ENCODE measurements around the gene GPR137B.

GPR137B gene

DNA sequence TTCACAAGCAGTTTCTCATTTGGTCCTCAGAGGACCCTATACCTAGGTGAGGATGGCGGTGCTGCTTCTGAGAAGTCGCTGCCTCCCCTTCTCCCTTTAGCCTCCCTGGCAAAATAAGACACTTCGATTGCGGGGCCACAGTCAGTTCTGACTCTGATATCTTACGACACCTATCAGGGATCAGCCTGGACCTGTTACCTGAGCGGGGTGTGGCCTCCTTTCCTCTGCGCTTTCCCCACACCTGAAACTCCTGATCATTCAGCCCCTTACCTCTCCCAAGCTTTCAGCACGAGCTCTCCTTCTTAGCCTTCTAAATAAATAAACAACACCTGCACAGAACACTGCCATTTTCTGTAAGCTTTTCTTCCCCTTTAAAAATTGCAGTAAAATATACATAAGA lies 24.6 kb upstream of the GPR137B start:
- no peak for DNase-seq

DNA sequence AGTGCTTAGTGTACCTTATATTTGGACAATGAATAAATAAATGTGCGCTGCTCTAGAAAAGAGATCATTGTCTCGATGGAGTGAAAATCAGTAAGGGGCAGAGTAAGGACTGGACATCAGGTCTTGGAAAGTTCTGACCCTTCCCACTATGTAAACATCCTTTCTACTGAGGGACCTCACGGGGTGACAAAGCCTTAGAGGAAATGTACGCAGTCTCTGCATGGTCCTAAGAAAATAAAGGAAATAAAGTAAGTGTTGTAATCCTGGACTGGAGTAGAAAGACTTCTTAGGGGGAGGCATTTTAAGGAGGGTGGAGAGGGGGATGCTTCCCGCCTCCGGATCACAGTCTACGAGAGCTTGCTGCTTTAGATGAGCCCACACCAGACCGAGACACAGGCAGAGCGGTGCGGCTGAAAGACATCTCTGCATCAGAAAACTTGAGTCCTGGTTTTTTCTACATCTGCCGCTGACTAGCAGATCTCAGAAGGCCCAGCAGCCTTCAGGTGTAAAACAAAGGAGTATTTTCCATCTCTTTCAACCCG lies 22.3 kb upstream of the GPR137B start:
- no peak for DNase-seq

GRCh38 chr1:236120721-236121153 lies 21.6 kb upstream of the GPR137B start:
- DNase-seq = no peak

GRCh38 chr1:236122176-236122575 lies 20.2 kb upstream of the GPR137B start:
- no peak for DNase-seq

DNA sequence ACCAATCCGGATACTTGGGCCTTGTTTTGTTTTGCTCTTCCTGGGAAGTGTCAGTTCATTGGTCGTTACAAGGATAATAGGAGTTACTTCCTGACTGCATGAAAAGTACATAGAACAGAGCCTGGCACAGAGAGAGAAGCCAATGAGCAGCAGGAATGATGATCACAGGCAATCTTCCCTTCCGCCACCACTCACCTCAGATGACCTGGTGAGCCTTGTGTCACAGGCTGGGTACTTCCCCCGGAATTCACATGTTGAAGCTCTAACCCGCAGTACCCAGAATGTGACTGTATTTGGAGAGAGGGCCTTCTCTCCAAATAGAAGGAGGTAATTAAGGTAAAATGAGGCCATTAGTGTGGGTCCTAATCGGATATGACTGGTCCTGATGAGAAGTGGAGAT lies 18.8 kb upstream of the GPR137B start:
- no peak for DNase-seq

DNA sequence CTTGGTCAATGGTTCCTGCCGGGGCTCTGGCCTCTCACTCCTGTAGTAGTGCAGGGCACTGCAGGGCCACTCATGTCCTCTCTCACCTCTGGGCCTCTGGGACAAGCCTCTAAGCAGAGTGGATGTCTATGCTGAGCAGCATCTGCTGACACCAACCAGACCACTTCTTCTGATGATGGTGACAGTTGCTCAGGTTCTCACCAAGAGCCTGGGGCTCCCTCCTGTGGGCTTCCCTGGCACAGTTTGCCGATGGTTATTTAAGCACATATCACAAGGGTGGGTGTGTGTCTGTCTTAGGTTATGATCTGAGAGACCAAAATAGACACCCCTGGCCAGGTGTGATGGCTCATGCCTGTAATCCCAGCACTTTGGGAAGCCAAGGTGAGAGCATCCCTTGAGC lies 17.4 kb upstream of the GPR137B start:
- no peak for DNase-seq

- no peak for DNase-seq
Observed at GRCh38 chr1:236127045-236127444, 15.3 kb upstream of the GPR137B start.

GRCh38 chr1:236128646-236129178 lies 13.6 kb upstream of the GPR137B start:
- no peak for DNase-seq

DNA sequence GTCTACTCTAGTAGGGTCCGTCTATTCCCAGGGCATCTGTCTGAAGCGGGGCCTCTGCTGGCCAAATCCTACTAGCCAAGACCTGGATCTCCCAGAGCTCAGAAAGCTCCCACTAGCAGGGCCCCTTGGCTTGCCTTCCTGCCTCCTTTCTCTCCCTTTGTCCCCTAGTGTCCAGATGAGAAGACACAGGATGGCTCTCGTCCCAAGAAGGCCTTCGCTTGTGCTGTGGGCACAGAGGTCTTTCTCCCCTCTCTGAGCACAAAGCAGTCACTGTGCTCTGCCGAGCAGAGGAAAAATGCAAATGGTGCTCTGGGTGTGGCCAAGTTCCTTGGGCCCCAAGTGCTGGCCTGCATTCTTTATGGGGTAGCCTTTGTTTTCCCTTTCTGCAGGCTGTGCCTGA lies 13.0 kb upstream of the GPR137B start:
- no peak for DNase-seq

- DNase-seq = no peak
Observed at GRCh38 chr1:236130372-236130771, 12.0 kb upstream of the GPR137B start.

DNA sequence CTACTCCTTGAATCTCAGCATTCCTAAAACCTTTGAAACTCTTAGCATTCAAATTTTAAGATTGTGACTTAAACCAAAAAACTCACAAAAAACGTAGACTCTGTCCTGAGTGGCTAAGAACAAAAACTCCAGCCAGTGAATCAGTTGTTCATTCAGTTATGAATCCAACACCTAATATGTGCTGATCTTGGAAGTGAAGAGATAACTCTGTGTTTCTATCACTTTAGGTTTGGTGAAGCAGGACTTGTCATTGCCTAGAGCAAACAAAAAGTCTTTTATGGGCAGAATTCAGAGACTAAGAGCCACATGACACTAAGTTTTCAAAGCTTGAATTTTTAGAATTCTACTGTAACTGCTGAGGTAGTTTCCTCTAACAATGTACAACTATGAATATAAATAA lies 10.4 kb upstream of the GPR137B start:
- no peak for DNase-seq

DNA sequence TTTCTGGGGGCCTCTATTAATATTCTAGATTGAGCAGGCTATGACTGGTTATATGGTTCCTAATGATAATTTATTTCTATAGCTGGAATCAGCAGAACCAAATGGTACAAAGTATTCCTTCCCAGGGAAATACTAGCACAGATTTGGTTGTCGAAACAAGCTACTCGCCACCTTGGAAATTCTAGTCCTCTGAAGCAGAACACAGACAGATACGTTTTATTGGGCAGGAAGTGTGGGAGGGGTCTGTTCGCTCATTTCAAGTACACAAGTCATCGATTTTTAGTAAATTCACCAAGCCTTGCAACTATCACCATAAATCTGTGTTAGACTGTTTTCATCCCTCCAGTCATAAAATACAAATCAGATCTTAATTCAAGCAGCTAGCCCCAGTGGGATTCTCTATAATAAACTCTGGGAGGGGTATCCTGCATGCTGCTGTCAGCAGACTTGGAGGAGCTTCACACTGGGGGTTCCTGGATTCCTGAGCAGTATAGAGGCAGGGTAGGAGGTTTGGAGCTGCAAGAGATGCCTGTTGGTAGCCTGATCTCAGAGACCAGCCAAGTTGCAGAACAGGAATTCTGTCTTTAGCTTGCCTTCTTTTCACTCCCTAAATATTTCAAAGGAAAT lies 9.8 kb upstream of the GPR137B start:
- no peak for DNase-seq

DNA sequence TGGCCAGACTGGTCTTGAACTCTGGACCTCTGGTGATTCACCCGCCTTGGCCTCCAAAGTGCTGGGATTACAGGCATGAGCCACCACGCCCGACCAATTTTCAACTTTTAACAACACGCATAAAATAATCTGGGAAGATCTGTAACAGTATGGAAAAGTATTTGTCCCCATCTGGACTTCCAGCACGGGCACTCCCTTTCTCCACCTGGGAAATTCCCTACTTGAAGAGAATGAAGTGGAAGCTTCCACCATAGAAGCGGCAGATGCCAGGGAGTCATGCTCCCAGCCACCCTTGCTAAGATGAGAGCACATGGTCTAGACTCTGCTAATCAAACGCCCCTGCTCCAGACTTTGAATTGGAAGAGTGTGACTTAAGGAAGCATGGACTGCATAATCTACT lies 9.0 kb upstream of the GPR137B start:
- DNase-seq = no peak

DNA sequence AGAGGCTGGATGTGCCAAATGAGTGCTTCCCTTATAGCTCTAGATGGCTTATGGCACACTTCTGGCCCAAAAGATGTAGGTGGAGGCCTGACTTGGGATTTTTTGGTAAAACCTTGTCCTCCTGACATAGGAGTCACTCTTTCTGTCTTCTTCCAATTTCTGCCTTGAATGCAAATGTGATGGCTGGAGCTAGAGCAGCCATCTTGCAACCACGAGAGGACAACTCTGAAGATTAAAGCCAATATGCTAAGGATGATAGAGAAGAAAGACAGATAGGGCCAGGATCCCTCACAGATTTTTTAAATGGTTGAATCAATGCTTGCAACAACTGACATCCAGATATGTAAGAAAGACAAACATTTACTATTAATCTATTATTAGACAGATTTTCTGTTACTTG lies 8.5 kb upstream of the GPR137B start:
- no peak for DNase-seq

GRCh38 chr1:236137285-236137852 lies 5.0 kb upstream of the GPR137B start:
- no peak for DNase-seq

DNA sequence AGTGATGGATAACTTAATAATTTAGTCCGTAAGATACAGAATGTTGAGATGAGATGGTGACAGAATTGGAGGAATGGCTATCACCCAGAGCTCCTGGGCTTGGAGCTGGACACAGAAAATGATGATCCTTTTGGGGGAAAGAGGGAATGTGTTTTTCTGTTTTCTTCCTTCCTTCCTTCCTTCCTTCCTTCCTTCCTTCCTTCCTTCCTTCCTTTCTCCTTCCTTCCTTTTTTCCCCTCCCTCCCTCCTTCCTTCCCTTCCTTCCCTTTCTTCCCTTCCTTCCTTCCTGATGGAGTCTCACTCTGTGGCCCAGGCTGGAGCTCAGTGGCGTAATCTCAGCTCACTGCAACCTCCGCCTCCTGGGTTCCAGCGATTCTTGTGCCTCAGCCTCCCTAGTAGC lies 2.8 kb upstream of the GPR137B start:
- no peak for DNase-seq

GRCh38 chr1:236140705-236141446 lies 1.5 kb upstream of the GPR137B start:
- DNase-seq = no peak

DNA sequence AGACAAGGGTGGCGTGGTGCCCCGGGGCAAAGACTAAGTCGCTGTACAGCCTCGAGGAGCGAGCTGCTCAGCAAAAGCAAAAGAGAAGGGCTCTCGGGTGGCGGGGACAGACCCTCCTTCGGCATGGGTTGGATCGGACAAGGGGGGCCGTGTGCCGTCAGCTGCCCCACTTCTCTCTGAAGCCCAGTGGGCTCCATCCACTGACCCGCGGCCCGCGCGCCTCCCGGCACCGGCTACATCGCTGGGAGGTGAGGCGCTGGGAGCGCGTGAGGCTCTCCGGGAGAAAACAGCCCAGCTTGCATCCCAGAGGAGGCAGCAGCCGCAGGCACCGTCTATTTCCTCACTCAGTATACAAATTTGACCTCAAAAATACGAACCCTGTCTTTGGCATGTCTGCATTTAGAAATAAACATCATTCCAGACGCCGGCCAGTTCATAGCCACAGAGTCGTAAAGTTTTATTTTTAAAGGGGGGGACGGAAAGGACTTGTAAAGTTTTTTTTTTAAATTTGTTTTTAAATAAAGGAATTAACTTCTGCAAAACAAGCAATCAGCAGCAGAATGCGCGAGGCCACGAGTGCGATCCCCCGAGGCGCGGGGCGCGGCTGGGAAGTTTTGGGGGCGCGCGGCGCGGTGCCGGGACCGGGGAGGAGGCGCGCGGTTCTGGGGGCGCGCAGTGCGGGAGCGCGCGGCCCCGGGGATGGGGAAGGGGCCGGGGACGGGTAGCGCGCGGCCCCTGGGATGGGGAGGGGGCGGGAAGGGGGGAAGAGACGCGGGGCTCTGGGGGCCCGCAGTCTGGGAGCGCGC lies 689 bp upstream of the GPR137B start:
- DNase-seq = no peak

DNA sequence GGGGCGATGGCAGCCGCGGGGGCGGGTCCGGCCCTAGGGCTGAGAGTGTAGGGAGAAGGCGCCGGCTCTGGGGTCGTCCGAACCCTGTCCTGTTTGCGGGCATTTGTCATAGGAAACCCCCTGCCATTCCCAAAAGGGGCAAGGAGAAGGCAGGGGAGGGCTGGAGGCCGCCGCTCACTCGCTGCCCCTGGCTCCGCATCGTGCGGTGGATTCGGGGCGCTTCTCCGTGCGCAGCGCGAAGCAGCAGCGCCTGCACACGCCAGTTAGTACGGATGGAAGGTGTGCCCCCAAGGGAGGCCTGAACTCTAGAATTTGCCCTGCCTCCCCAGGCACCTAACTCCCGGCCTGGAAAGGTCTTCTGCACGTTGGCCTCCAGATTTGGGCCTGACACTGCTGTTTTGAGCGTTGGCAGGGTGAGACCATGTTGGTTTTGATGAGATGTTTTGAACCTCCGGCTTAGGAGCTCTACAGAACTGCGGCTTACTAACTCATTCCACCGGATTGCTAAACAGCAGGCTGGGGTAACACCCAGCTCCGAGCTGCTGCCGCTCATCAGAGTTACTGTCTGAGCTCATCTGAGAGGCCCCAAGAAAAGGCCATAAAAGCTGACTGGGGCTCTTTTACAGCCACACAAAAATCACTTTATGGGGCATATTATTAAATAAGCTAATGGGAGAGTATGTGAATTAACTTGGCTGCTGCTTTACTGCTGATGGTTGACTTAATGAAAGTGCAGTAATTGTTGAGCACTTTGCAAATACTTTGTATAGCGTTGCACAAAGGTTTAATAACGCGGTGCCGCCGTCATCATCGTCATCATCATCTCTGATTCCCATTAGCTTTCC lies 987 bp downstream of the GPR137B start:
- no peak for DNase-seq

DNA sequence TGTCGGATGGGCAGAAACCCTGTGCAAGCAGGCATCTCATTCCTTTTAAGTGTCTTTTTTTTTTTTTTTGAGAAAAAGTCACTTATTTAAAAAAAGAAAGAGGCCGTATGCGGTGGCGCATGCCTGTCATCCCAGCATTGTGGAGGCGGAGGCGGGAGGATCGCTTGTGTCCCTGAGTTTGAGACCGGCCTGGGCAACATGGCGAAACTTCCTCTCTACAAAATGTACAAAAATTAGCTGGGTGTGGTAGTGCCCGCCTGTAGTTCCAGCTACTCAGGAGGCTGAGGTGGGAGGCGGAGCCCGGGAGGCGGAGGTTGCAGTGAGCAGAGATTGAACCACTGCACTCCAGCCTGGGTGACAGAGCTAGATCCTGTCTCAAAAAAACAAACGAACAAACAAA lies 1.7 kb downstream of the GPR137B start:
- DNase-seq = no peak

DNA sequence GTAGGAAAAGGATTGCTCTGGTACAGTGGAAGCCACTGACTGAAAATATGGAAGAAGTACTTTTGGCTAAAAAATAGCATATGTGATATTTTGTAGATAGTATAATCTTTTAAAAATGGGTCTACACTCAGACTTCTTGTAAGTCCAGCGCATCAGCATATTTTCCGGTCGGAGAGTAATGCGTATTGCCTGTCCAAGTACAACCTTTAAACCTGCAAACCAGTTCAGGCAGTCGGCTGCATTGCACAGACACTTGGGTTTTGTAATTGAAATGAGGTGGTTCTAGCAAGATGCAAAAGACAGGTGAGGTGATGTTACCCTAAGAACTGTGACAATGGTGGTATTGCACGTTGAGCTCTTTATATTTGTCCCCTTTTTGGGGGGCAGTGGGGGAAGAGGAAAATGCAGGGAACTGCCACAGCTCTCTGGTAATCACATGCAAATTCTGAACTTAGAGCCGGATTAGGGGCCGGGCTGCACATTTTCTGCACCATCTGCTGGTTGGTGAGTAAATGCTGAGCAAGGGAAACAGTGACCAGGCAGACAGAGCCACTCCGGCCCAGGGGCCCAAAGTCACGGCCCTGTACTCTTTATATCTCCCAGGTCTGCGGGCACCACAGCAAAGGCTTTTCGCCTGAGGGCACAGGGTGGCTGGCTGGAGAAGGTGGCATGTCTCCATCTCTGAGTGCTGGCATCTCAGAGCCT lies 2.3 kb downstream of the GPR137B start:
- DNase-seq = no peak
